NOMO-1 treated with DMSO at 0.1 percent for 48 hours (cell line): ENCODE data around the gene DTYMK.
A peak's percentile ranks its signal among the peaks of the same experiment; 100 is the strongest.

Source experiments
- DNase-seq: peaks from one replicate; lab custom pipeline; 2025; ENCODE audit not compliant: unreplicated experiment; lab: John Stamatoyannopoulos, UW

DTYMK gene

GRCh38 chr2:241706537-241706936 lies 19.9 kb upstream of the DTYMK start:
- no peak for DNase-seq

- DNase-seq: no peak
Measured at GRCh38 chr2:241703032-241703604, 16.5 kb upstream of the DTYMK start.

- DNase-seq: peak; percentile 72
Measured at GRCh38 chr2:241702155-241703031, 15.8 kb upstream of the DTYMK start.

GRCh38 chr2:241701399-241702154 lies 15.0 kb upstream of the DTYMK start, which contains the start of gene ING5:
Gene ING5 (plus strand): TSS chr2:241702039. CDS start chr2:241702066, 27 bp downstream.
- DNase-seq: peak; percentile 84

GRCh38 chr2:241701149-241701398 lies 14.5 kb upstream of the DTYMK start:
- no peak for DNase-seq

GRCh38 chr2:241695651-241696050 lies 9.0 kb upstream of the DTYMK start:
- DNase-seq: no peak

- no peak for DNase-seq
Measured at GRCh38 chr2:241692448-241692847, 5.8 kb upstream of the DTYMK start.

- DNase-seq: no peak
Measured at GRCh38 chr2:241690202-241690717, 3.6 kb upstream of the DTYMK start.

GRCh38 chr2:241689306-241689705 lies 2.7 kb upstream of the DTYMK start:
- no peak for DNase-seq

GRCh38 chr2:241686324-241686649 lies 328 bp downstream of the DTYMK start:
- DNase-seq: no peak

GRCh38 chr2:241680827-241681599 lies 5.6 kb downstream of the DTYMK start:
- no peak for DNase-seq

GRCh38 chr2:241680044-241680443 lies 6.6 kb downstream of the DTYMK start:
- no peak for DNase-seq

- no peak for DNase-seq
Measured at GRCh38 chr2:241678784-241679540, 7.7 kb downstream of the DTYMK start.

- no peak for DNase-seq
Measured at GRCh38 chr2:241678307-241678706, 8.3 kb downstream of the DTYMK start.

- no peak for DNase-seq
Measured at GRCh38 chr2:241677392-241677791, 9.2 kb downstream of the DTYMK start.

GRCh38 chr2:241676665-241677064 lies 9.9 kb downstream of the DTYMK start:
- no peak for DNase-seq

GRCh38 chr2:241675885-241676284 lies 10.7 kb downstream of the DTYMK start:
- DNase-seq: no peak

- no peak for DNase-seq
Measured at GRCh38 chr2:241673797-241674725, 12.6 kb downstream of the DTYMK start.

- DNase-seq: no peak
Measured at GRCh38 chr2:241673189-241673663, 13.4 kb downstream of the DTYMK start.
